ENCODE results near the gene PPP1R3E. TPM values are rescaled to one million over a fixed set of nuclear protein-coding genes. Genes with fewer than 3 reads are reported as not detected.
"Not testable (repeated sequence)": the region's sequence is repeated elsewhere in the genome, so short reads cannot be mapped to it uniquely, and the experiment has no call there.

Gene PPP1R3E
- 6.2 TPM for total RNA-seq
- long read RNA-seq, partial matches to known transcripts: 0 of 6 reads
- long read RNA-seq, other reads (novel, unspliced or antisense): 5 of 6 reads

GRCh38 chr14:23302290-23303225 lies at the start of gene PPP1R3E:
TSS of gene PPP1R3E (minus strand) at chr14:23302859. CDS start at chr14:23302576, 283 bp downstream.
- DNase-seq (ENCODE audit: low spot score): peak; percentile 86
- intact Hi-C loops (cut with DNase I): loop anchor here (5.0 to 10.0 kb wide), 2 partner anchors 208 to 255 kb away; partner anchors contain the start of genes ACIN1, C14orf119 and THTPA

- intact Hi-C loops (cut with DNase I): no loop called here
- peak; percentile 72 for DNase-seq (ENCODE audit: low spot score)
These were observed 49.2 kb upstream of the PPP1R3E start for GRCh38 chr14:23351681-23352505.

- DNase-seq (ENCODE audit: low spot score): no peak
- intact Hi-C loops (cut with DNase I): no loop called here
These were observed 46.6 kb upstream of the PPP1R3E start for GRCh38 chr14:23349156-23349845.

GRCh38 chr14:23348297-23348655 lies 45.6 kb upstream of the PPP1R3E start:
- no peak for DNase-seq (ENCODE audit: low spot score)
- intact Hi-C loops (cut with DNase I): no loop called here

GRCh38 chr14:23347406-23348296 lies 45.0 kb upstream of the PPP1R3E start:
- DNase-seq (ENCODE audit: low spot score): no peak
- intact Hi-C loops (cut with DNase I): no loop called here

- DNase-seq (ENCODE audit: low spot score): no peak
- intact Hi-C loops (cut with DNase I): no loop called here
These were observed 44.2 kb upstream of the PPP1R3E start for GRCh38 chr14:23346693-23347405.

GRCh38 chr14:23345987-23346692 lies 43.5 kb upstream of the PPP1R3E start:
- intact Hi-C loops (cut with DNase I): no loop called here
- no peak for DNase-seq (ENCODE audit: low spot score)

- intact Hi-C loops (cut with DNase I): no loop called here
- no peak for DNase-seq (ENCODE audit: low spot score)
These were observed 41.8 kb upstream of the PPP1R3E start for GRCh38 chr14:23344481-23344880.

GRCh38 chr14:23339506-23340268 lies 37.0 kb upstream of the PPP1R3E start:
- DNase-seq (ENCODE audit: low spot score): no peak

GRCh38 chr14:23335623-23336022 lies 33.0 kb upstream of the PPP1R3E start:
- intact Hi-C loops (cut with DNase I): no loop called here
- DNase-seq (ENCODE audit: low spot score): no peak

More at GRCh38 chr14:23339506-23340268, 37.0 kb upstream of the PPP1R3E start:
- intact Hi-C loops (cut with DNase I): no loop called here

- intact Hi-C loops (cut with DNase I): loop anchor here (2.0 to 5.0 kb wide), 2 partner anchors 53 to 119 kb away; no protein-coding TSS in a partner anchor
- DNase-seq (ENCODE audit: low spot score): no peak
These were observed 25.5 kb upstream of the PPP1R3E start for GRCh38 chr14:23327947-23328744.

- DNase-seq (ENCODE audit: low spot score): no peak
These were observed 24.1 kb upstream of the PPP1R3E start for GRCh38 chr14:23326491-23327332.

GRCh38 chr14:23325746-23326145 lies 23.1 kb upstream of the PPP1R3E start:
- intact Hi-C loops (cut with DNase I): loop anchor here (5.0 kb wide), 1 partner anchor 122 kb away; no protein-coding TSS in a partner anchor
- DNase-seq (ENCODE audit: low spot score): not testable (repeated sequence)

More at GRCh38 chr14:23326491-23327332, 24.1 kb upstream of the PPP1R3E start:
- intact Hi-C loops (cut with DNase I): loop anchor here (5.0 kb wide), 1 partner anchor 121 kb away; no protein-coding TSS in a partner anchor

- DNase-seq (ENCODE audit: low spot score): no peak
- intact Hi-C loops (cut with DNase I): loop anchor here (5.0 kb wide), 1 partner anchor 122 kb away; no protein-coding TSS in a partner anchor
These were observed 22.3 kb upstream of the PPP1R3E start for GRCh38 chr14:23324993-23325392.

- no peak for DNase-seq (ENCODE audit: low spot score)
- intact Hi-C loops (cut with DNase I): no loop called here
These were observed 21.8 kb upstream of the PPP1R3E start for GRCh38 chr14:23324455-23324846.

Measured in cardiac septum (tissue), 1 donor.